Activated CD4-positive, alpha-beta T cell treated with anti-CD3 and anti-CD28 coated beads, Interleukin-2, amount 10 ng/mL, durations not matched to agents 7 days and 5 days (primary cell): ENCODE results near the gene ATXN1. TPM values are rescaled to one million over a fixed set of nuclear protein-coding genes. Genes with fewer than 3 reads are reported as not detected.

Experiments
- CTCF ChIA-PET: fragments of 350-600 bp; sonication (Branson Sonifier 250); formaldehyde crosslinking; loops from one replicate; lab custom pipeline; 2021; ENCODE audit warnings: antibody characterized with exemption; lab: Charles Lee
- POLR2A ChIA-PET: fragments of 350-600 bp; sonication (Branson Sonifier 250); formaldehyde crosslinking; loops from one replicate; lab custom pipeline; 2021; ENCODE audit warnings: antibody characterized with exemption; lab: Charles Lee
- DNase-seq: peaks from one replicate; pipeline ENCODE4 v3.0.0-alpha.2; 2020
- H3K27ac Mint-ChIP-seq: one replicate; pipeline ENCODE4 v1.8.0; 2021; ENCODE audit warnings: mild to moderate bottlenecking, moderate library complexity, mixed read lengths
- H3K27me3 Mint-ChIP-seq: one replicate; pipeline ENCODE4 v1.8.0; 2021; ENCODE audit warnings: mixed read lengths
- H3K36me3 Mint-ChIP-seq: one replicate; pipeline ENCODE4 v1.8.0; 2021; ENCODE audit warnings: low read depth, mixed read lengths
- H3K4me1 Mint-ChIP-seq: one replicate; pipeline ENCODE4 v1.8.0; 2021; ENCODE audit warnings: mixed read lengths
- H3K4me3 Mint-ChIP-seq: one replicate; pipeline ENCODE4 v1.8.0; 2021; ENCODE audit warnings: mild to moderate bottlenecking, moderate library complexity, mixed read lengths
- H3K9me3 Mint-ChIP-seq: one replicate; pipeline ENCODE4 v1.8.0; 2021; ENCODE audit warnings: mixed read lengths
- total RNA-seq, 2 experiments: library from RNA; stranded (reverse); gene quantifications; one replicate each; pipeline ENCODE4 v1.2.3, GENCODE V29; 2021

The ATXN1 gene
- total RNA-seq, 2 experiments from 2014 or later, result 36.0 to 40.4 TPM

DNA sequence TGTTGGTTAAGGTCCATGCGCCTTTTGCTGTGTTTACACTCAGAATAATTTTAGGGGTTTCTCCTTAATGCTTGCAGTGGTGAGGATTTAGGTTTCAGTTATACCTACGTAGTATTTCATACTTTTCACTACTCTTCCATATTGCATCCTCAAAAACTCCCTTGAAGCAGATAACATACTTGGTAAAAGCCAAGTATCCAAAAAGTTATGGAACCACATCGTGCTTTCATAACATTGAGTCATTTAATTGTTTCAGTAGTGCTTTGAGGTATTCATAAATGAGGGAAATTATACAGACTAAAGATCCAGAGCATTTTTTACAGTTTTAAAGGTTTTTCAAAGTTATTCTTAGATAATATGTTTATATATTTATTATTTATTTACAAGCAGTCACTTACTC is 4.0 kb upstream of the ATXN1 start:
- Mint-ChIP-seq H3K9me3 (no peaks in the 10 kb centered on the region), H3K4me3 (no peak overlapping the region), H3K27ac (no peak overlapping the region), H3K36me3 (peaks cover 7% of the 10 kb centered on the region), H3K27me3 (no peaks in the 10 kb centered on the region), H3K4me1 (peaks cover 68% of the 10 kb centered on the region)
- CTCF ChIA-PET, result interaction anchor here (0.7 kb wide), 1 partner anchor 84 kb away, joined by 3 read pairs; no protein-coding TSS in a partner anchor
- POLR2A ChIA-PET, result no interaction called here
- DNase-seq, result no peak

DNA sequence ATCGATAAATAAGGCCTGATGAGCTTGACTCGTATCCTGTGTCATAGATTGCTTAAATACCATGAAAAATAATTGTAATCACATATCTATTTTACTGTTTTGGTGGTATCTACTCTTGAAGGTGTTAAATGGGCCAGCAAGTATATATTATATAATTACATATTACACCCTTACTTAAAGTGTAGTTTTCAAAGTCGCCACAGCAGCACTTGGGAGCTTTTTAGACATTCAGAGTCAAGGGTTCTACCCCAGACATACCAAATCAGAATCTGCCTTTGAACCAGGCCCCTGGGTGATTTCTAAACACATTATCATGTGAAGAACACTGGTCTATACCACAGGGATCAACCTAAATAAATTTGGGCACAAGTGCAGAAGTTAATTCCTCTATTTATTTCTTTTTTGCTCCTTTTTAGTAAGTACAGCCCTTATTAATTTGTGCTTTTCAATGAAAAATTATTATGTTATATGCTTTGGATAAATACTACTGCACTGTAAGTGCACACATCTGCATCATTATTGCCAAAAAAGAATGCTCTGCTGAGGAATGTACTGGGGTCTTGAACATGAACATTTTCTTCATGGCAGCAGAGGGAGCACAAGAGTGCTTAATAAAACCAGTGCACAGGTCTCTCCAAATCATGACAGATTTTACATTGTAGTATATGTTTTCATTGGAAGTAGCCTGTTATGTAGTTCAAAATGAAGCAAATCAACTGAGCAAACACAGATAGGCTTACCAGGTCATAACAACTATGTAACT is 3.1 kb upstream of the ATXN1 start:
- DNase-seq, result peak; percentile 17
- ChIA-PET CTCF (interaction anchor here (0.5 to 3.1 kb wide), 12 partner anchors 8 to 432 kb away, joined by 3 to 23 read pairs (median 4); no protein-coding TSS in a partner anchor), POLR2A (no interaction called here)
- H3K9me3 Mint-ChIP-seq, result no peaks in the 10 kb centered on the region
- peak overlapping the region; percentile 96 for H3K4me3 Mint-ChIP-seq
- H3K4me1 Mint-ChIP-seq, result peaks cover 64% of the 10 kb centered on the region
- H3K27ac Mint-ChIP-seq, result peak overlapping the region; percentile 95
- H3K27me3 Mint-ChIP-seq, result no peaks in the 10 kb centered on the region
- H3K36me3 Mint-ChIP-seq, result peaks cover 7% of the 10 kb centered on the region

DNA sequence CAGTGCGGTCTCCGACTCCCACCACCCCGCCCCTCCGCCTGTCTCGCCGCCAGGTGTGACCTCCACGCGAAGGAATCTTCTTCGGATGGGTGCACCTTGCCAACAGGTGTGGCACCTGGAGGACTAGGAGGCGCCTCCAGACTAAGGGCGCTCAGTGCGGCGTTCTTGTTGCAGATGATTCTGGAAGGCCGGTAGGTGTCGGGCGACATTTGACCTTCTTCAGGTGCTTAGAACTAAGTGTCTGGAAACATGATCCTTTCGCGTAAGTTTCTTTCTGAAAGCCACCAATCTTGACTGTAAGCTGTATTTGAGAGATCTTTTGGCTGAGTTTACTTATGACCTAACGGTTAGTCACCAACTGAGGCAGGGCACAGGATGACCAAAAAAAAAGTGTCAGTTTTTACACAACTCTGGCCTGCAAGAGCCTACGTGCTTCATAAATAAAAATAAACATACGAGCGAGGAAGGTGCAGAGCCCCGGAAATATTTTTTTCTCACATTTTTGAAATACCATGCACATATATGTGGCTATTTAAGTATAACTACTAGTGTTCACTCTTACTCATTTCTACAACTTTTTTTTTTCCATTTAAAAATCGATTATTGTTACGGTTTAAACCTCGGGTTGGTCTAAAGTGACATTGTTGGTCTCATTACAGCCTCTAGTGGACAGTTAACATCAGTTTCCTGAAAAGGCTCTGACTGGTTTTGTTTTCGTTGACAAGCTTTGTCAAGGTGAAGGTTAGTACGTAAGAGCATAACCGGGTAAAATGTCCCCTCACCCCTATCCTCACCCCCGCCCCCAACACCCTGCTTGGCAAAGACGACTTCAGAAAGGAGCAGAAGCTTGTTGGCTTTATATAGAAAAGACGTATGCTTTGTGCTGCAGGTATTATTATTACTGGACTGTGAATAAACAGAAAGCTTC is 1.6 kb upstream of the ATXN1 start:
- CTCF ChIA-PET, result interaction anchor here (0.6 to 3.1 kb wide), 38 partner anchors 9 to 1318 kb away, joined by 3 to 23 read pairs (median 4); no protein-coding TSS in a partner anchor
- H3K9me3 Mint-ChIP-seq, result no peaks in the 10 kb centered on the region
- peak; percentile 61 for DNase-seq
- POLR2A ChIA-PET, result interaction anchor here (0.5 to 1.3 kb wide), 2 partner anchors 64 to 444 kb away, joined by 3 read pairs; no protein-coding TSS in a partner anchor
- peak overlapping the region; percentile 96 for H3K4me3 Mint-ChIP-seq
- peaks cover 64% of the 10 kb centered on the region for H3K4me1 Mint-ChIP-seq
- H3K27me3 Mint-ChIP-seq, result no peaks in the 10 kb centered on the region
- peaks cover 19% of the 10 kb centered on the region for H3K36me3 Mint-ChIP-seq
- peak overlapping the region; percentile 95 for H3K27ac Mint-ChIP-seq

DNA sequence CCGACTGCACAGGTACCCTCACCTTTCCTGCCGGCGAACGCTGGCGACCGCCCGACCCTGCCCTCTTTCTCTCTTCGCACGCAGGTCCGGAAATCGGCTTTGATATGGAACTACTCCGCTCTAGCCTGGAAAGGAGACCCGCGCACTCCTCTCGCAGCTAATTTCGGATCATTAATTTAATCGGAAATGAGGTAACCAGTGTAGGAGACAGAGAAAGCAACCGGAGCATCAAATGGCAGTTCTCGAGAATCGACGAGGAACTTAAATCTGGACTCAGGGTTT is 949 bp upstream of the ATXN1 start:
- peak overlapping the region; percentile 95 for H3K27ac Mint-ChIP-seq
- H3K36me3 Mint-ChIP-seq, result peaks cover 23% of the 10 kb centered on the region
- ChIA-PET POLR2A (interaction anchor here (1.2 to 1.3 kb wide), 2 partner anchors 63 to 440 kb away, joined by 3 read pairs; no protein-coding TSS in a partner anchor), CTCF (interaction anchor here (0.6 to 3.1 kb wide), 22 partner anchors 10 to 445 kb away, joined by 3 to 23 read pairs (median 4); no protein-coding TSS in a partner anchor)
- no peaks in the 10 kb centered on the region for H3K9me3 Mint-ChIP-seq
- peaks cover 63% of the 10 kb centered on the region for H3K4me1 Mint-ChIP-seq
- DNase-seq, result no peak
- peak overlapping the region; percentile 96 for H3K4me3 Mint-ChIP-seq
- H3K27me3 Mint-ChIP-seq, result no peaks in the 10 kb centered on the region

DNA sequence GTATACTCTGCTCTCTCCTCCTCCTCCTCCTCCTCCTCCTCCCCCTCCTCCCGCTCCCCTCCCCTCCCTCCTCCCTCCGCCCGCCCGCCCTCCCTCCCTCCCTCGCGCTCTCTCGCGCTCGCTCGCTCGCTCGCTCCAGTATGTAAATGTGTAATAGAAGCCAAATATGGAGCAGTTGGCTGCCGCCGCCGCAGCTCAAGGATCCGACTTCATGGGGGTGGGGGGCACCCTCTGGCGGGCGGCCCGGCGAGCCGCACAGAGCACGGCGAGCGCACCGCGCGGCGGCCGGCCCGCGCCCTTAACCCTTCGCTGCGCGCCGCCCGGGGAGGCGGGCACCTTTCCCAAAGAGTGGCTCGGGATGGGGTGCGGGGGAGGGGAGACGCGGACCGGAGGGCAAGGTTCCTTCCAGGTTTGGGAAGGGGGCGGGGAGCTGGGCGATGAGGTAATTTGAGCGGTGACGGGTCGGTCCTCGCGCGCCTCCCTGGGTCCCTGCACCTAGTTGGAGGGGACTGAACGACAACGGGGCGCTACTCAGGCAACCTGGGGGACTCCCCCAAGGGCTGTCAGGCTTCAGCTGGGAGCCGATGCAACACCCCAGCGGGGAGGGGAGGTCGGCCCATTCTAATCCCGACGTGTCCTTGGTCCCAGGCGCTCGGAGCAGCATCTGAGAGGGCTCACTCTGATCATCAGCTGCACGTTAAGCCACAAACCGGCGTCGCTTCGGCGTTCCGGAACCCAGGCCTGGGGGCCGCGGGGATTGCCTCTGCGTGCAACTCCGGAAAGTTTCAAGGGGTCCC is 409 bp upstream of the ATXN1 start:
- Mint-ChIP-seq H3K4me3 (peak overlapping the region; percentile 96), H3K36me3 (peaks cover 27% of the 10 kb centered on the region)
- POLR2A ChIA-PET, result interaction anchor here (1.2 to 1.3 kb wide), 2 partner anchors 62 to 439 kb away, joined by 3 read pairs; no protein-coding TSS in a partner anchor

DNA sequence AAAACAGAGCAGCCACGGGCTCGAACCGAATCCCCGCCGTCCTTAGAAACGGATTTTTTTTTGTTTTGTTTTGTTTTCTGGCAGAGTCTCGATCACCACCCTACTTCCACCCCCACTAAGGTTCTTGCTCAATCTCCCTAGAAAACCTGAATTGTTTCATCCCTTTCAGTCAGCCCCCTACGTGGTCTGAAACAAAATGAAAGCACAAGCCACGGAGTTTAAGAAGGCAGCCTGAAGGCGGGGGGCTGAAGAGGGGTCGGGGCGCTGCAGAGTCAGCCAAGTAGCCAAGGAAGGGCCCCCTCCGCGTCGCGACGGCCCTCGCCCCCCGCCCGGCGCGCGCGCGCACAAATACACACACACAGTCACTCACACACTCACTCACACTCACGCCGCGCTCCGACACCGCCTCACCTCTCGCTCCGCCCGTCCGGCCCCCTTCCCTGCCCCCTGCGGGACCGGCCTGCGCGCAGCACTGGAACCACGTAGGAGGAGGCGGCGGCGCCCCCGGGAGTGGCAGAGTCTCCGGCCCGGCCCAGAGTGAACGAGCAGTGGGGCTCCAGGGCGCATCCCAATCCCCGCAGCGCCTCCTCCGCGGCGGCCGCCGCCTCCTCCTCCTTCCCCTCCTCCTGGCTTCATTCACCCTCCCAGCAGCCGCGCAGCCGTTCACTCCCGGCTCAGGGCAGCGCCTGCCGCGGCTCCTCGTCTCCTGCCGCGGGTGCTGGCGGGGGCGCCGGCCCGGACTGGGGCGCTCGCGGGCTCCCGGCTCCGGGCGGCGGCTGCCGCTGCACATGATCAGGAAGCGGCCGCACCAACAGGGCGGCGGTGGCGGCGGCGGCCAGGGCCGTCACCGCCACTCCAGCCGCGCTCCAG is 1.4 kb downstream of the ATXN1 start:
- H3K27me3 Mint-ChIP-seq, result no peaks in the 10 kb centered on the region
- no peaks in the 10 kb centered on the region for H3K9me3 Mint-ChIP-seq
- H3K4me1 Mint-ChIP-seq, result peaks cover 58% of the 10 kb centered on the region
- ChIA-PET CTCF (no interaction called here), POLR2A (no interaction called here)
- peak; percentile 74 for DNase-seq
- H3K36me3 Mint-ChIP-seq, result peaks cover 28% of the 10 kb centered on the region
- peak overlapping the region; percentile 89 for H3K27ac Mint-ChIP-seq
- peak overlapping the region; percentile 87 for H3K4me3 Mint-ChIP-seq

More for the DNA sequence above, 409 bp upstream of the ATXN1 start:
- peak; percentile 87 for DNase-seq
- CTCF ChIA-PET, result interaction anchor here (0.6 to 3.1 kb wide), 20 partner anchors 9 to 445 kb away, joined by 3 to 23 read pairs (median 4); no protein-coding TSS in a partner anchor
- no peaks in the 10 kb centered on the region for H3K27me3 Mint-ChIP-seq
- no peaks in the 10 kb centered on the region for H3K9me3 Mint-ChIP-seq
- peak overlapping the region; percentile 95 for H3K27ac Mint-ChIP-seq
- peaks cover 65% of the 10 kb centered on the region for H3K4me1 Mint-ChIP-seq

DNA sequence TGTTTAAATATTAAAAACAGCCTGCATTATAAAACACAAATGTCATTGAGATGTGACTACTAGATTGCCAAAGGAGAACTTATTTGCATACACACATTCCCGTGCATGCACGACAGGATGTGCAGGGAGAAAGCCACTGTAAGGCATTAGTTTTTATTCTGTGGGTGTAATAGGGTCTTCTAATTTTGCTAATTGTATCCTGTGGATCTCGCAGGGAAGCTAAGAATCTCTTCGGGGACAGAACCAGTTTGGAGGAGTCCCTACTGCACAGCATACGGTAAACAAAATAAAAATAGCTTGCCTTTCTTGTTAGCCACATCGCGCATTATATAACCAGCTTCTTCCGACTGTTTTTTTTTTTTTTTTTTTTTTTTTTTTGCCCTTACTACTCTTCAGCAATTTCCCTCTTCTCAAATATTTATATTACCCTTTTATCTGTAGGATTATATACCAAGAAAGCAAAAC is 2.0 kb downstream of the ATXN1 start:
- peaks cover 31% of the 10 kb centered on the region for H3K36me3 Mint-ChIP-seq

DNA sequence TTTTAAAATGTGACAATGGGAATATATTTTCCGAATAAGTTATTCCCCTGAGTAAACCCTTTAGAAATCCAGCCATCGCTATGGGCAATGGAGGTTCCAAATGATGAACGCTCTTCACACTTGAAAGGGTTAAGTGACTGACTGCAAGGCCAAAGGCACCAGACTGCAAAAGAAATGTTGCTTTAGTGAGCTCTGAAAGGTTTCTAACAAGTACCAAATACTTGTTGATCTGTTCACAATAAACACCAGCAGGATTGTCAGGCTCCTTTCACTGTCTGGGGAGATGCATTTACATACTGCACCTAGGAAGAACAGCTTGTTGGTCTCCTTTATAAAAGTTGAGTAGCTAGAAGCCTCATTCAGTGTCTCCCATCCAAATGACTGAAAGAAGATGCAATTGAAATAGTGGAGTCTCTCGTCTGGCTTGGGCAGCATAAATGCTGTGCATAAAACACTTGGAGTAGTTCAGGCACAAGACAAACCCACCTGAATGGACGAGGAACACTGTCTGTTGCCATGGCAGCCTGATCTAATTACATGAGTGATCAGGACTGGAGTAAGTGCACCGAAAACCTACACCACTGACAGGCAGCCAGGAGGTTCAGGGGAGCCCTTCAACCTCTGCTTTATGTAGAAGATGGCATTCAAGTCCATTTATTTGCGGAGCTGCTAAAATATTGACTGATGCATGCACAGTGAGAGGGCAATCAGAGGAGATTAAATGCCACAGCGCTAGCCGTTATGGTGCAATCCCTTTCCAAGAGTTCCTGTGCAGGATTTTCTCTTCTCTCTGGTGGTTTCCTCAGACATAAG is 2.9 kb downstream of the ATXN1 start:
- peak overlapping the region; percentile 89 for H3K27ac Mint-ChIP-seq
- H3K4me1 Mint-ChIP-seq, result peaks cover 43% of the 10 kb centered on the region
- no peaks in the 10 kb centered on the region for H3K9me3 Mint-ChIP-seq
- DNase-seq, result no peak
- ChIA-PET POLR2A (no interaction called here), CTCF (interaction anchor here (0.8 to 1.3 kb wide), 5 partner anchors 11 to 349 kb away, joined by 3 to 4 read pairs (median 3); no protein-coding TSS in a partner anchor)
- H3K27me3 Mint-ChIP-seq, result no peaks in the 10 kb centered on the region
- peaks cover 32% of the 10 kb centered on the region for H3K36me3 Mint-ChIP-seq
- H3K4me3 Mint-ChIP-seq, result peak overlapping the region; percentile 87

More for the DNA sequence above, 2.0 kb downstream of the ATXN1 start:
- ChIA-PET CTCF (interaction anchor here (1.3 kb wide), 1 partner anchor 349 kb away, joined by 4 read pairs; no protein-coding TSS in a partner anchor), POLR2A (no interaction called here)
- no peaks in the 10 kb centered on the region for H3K27me3 Mint-ChIP-seq
- peak overlapping the region; percentile 89 for H3K27ac Mint-ChIP-seq
- H3K9me3 Mint-ChIP-seq, result no peaks in the 10 kb centered on the region
- H3K4me1 Mint-ChIP-seq, result peaks cover 51% of the 10 kb centered on the region
- peak; percentile 11 for DNase-seq
- peak overlapping the region; percentile 87 for H3K4me3 Mint-ChIP-seq

DNA sequence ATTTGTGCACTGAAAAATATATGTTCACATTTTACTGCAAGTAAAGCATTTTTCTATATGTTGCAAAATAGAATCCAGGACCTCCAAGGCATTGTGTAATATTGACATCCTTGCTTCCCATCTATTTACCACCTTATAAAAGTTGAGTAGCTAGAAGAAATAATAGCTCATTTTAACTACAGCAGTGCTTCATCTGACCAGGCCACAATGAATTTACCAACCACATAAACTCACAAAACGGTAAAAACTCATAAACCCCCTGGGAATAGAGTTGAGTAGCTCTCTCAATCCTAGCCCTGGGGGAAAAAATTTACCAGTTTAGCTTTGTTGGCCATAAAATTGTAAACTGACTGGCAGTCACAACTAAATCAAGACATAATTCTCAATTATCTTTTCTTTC is 3.9 kb downstream of the ATXN1 start:
- no peak overlapping the region for H3K4me3 Mint-ChIP-seq
- ChIA-PET POLR2A (no interaction called here), CTCF (interaction anchor here (0.8 to 1.3 kb wide), 4 partner anchors 14 to 223 kb away, joined by 3 read pairs; no protein-coding TSS in a partner anchor)
- no peak overlapping the region for H3K27ac Mint-ChIP-seq
- peaks cover 40% of the 10 kb centered on the region for H3K36me3 Mint-ChIP-seq
- H3K9me3 Mint-ChIP-seq, result no peaks in the 10 kb centered on the region
- DNase-seq, result no peak
- H3K27me3 Mint-ChIP-seq, result no peaks in the 10 kb centered on the region
- peaks cover 39% of the 10 kb centered on the region for H3K4me1 Mint-ChIP-seq

DNA sequence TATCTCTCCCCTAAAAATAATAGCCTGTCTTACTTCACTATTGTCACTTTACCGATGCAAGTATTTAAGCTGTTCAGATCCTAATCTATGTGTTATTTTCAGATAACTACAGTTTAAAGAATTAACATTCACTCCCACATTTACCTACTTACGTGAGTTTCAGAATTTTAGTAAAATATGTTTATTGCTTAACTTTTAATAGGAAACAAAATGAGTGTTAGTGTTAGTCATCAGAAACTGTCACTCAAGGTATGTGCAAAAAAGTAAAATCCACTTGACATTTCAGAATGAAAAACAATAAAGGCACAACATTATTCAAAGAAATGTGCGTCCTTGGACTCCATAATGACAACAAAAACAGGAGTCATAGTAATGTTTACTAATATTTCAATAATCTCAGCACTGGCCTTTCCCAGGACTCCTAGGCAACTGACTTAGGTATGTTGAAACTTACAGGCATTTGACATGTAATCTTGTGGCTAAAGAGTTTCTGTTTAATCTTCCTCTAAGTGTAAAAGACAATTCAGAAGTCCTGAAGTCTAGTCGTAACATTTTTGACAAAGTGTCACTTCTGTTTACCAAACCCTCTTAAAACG is 4.5 kb downstream of the ATXN1 start:
- no peak overlapping the region for H3K27ac Mint-ChIP-seq
- POLR2A ChIA-PET, result no interaction called here
- H3K4me1 Mint-ChIP-seq, result peaks cover 39% of the 10 kb centered on the region
- H3K9me3 Mint-ChIP-seq, result no peaks in the 10 kb centered on the region
- no peak overlapping the region for H3K4me3 Mint-ChIP-seq
- CTCF ChIA-PET, result no interaction called here
- H3K27me3 Mint-ChIP-seq, result no peaks in the 10 kb centered on the region
- peaks cover 42% of the 10 kb centered on the region for H3K36me3 Mint-ChIP-seq
- DNase-seq, result no peak
